ENCODE measurements around the gene BSND.

BSND gene

DNA sequence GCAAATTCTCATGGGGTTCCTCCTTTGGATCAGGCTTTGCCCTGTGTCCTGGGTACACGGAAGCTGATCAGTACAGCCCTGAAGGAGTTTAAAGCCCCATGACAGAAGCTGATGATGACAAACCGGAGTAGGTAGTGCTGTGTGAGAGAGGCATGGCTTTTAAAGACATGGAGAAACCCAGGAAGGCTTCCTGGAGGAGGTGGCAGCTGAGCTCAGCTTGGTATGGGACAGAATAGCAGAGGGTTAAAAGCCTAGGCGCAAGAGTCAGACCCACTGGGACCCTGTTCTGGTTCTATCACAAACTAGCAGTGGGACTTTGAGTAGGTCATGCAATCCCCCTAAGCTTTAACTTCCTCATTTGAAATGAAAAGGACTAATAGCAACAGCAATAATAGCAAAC, 12.2 kb upstream of the BSND start:
- no peak overlapping the region for H3K4me3 ChIP-seq (ENCODE audit: low read length)
- TF ChIP-seq, protein P1, sequence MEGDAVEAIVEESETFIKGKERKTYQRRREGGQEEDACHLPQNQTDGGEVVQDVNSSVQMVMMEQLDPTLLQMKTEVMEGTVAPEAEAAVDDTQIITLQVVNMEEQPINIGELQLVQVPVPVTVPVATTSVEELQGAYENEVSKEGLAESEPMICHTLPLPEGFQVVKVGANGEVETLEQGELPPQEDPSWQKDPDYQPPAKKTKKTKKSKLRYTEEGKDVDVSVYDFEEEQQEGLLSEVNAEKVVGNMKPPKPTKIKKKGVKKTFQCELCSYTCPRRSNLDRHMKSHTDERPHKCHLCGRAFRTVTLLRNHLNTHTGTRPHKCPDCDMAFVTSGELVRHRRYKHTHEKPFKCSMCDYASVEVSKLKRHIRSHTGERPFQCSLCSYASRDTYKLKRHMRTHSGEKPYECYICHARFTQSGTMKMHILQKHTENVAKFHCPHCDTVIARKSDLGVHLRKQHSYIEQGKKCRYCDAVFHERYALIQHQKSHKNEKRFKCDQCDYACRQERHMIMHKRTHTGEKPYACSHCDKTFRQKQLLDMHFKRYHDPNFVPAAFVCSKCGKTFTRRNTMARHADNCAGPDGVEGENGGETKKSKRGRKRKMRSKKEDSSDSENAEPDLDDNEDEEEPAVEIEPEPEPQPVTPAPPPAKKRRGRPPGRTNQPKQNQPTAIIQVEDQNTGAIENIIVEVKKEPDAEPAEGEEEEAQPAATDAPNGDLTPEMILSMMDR (IDR thresholded peaks at IDR 0.05; ENCODE audit: insufficient read depth, low read depth, low read length, missing control alignments): no peak
- no peak for DNase-seq (ENCODE audit: low read depth)

DNA sequence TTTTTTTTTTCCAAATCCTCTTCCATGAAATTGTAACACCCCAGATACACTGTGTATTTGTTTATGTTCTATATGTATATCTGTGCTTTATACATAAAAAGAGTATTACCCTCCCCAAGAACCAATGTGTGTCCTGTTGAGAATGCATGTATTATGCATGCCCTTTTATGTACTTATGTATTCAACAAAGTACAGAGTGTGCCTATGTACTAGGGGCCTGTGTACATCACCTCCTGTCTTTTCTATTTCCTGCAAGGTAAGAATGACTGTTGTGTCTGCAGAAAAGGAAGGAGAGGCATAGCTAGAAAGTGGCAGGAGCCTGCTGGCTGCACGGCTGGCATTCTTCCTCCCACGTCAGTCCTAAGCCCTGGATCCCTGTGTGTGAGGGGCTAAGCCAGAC, 11.3 kb upstream of the BSND start:
- TF ChIP-seq, protein P1 (IDR thresholded peaks at IDR 0.05; ENCODE audit: insufficient read depth, low read depth, low read length, missing control alignments): no peak
- H3K4me3 ChIP-seq (ENCODE audit: low read length): no peak overlapping the region
- no peak for DNase-seq (ENCODE audit: low read depth)

DNA sequence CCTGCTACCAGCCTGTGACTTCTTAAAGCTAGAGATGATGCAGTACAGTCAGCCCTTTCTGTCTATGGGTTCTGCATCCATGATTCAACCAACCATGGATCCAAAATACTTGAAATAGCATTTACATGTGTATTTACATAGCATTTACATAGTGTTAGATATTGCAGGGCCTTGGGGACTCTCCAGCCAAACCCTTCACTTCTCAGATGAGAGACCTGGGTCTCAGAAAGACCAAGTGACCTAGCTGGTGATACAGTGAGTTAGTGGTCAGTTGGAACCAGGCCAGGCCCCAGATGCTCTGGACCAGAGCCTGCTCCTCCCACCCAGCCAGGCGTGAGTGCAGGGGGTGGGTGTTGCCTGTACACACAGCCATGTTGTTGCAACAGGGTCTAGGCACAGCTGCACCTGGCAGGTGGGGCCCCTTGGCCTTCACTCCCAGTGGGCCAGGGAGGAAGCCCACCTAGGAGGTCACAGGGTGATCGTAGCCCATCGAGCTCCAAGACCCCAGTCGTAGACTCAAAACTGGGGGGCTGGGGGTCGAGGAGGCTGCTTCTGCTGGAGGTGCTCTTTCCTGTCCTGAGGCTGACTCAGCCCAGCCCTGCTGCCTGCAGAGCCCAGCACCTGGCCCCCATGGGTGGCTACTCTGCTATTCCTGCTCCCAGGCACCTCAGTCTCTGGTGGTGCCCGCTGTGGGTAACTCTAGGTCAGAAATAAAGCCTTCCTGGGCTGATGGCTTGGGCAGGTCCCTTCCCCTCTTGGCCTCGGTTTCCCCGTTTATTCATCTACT, 10.6 kb upstream of the BSND start:
- H3K4me3 ChIP-seq (ENCODE audit: low read length): no peak overlapping the region
- no peak for DNase-seq (ENCODE audit: low read depth)
- TF ChIP-seq, protein P1 (IDR thresholded peaks at IDR 0.05; ENCODE audit: insufficient read depth, low read depth, low read length, missing control alignments): no peak

DNA sequence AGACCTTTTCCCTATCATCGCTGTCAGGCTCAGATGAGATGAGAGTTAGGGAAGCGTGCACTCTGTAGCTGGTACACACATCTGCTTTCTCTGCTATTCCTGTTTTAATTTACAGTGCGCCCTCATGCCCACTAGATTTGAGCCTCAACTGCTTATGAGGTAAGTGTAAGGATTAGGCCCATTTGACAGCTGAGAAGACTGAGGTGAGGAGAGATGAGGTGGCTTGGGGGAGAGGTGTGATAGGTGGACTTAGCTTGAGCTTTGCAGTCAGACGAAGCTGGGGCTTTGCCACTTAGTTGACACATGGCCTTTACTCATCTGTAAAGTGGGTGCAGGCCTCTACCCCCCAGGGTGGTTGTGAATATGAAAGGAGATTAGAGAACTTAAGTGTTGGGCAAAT, 9.8 kb upstream of the BSND start:
- no peak overlapping the region for H3K4me3 ChIP-seq (ENCODE audit: low read length)
- no peak for DNase-seq (ENCODE audit: low read depth)
- TF ChIP-seq, protein P1 (IDR thresholded peaks at IDR 0.05; ENCODE audit: insufficient read depth, low read depth, low read length, missing control alignments): no peak

DNA sequence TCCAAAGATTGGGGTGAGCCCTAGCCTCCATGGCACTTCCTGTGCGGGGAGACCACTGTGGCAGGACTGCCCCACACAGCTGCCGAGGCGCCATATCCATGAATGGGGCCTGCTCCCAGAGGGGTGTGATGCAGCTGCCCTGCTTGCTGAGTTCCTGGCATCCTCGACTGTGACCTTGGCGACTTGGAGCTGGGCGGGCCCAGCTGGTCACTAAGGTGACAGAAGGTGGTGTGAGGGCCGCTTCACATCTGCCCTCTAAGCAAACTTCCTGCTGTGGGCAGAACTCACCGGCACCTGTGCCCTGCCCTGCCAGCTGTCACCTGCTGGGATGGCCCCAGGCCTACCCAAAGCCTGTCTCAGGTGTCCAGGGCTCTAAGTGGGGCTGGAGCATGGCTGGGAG, 9.3 kb upstream of the BSND start:
- no peak overlapping the region for H3K4me3 ChIP-seq (ENCODE audit: low read length)
- DNase-seq (ENCODE audit: low read depth): no peak
- TF ChIP-seq, protein P1 (IDR thresholded peaks at IDR 0.05; ENCODE audit: insufficient read depth, low read depth, low read length, missing control alignments): no peak

DNA sequence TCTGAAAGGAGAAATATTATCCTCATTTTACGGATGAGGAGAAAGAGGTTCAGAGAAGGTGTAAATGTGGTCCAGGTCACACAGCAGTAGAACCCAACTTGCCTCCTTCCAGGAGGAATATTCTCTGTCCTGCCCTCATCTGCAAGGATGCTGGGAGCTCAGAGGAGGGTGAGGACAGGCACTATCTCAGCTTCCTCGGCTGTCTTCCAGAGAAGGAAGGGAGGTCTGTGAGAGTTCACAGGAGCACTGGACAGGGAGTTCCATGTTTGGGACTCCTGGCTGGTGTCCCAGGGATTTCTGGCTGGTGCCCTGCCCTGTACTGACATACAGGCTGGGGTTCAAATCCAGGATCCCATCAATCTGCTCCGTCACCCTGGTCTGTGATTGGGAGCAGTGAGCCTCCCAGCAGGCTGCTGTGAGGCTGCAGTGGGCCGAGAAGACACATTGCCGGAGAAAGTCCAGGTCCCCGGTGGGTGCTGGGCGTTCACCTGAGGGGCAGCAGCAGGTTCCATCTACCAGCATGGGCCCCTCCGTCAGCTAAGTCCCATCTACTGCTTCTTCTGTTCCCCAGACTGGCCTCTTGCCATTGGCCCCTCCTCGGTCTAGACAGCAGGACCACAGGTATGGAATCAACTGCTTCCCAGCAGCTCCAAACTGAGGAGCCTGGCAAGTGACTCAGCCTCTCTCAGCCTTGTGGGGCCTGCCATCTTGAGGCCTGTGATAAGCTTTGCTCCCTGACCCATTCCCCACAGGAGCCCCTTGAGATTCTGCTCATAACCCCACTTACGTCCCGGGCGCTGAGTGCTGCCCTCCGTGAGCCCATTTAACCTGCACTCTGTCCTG, 8.5 kb upstream of the BSND start:
- TF ChIP-seq, protein P1 (IDR thresholded peaks at IDR 0.05; ENCODE audit: insufficient read depth, low read depth, low read length, missing control alignments): no peak
- DNase-seq (ENCODE audit: low read depth): no peak
- H3K4me3 ChIP-seq (ENCODE audit: low read length): no peak overlapping the region

All from epithelial cell of esophagus (primary cell).